ENCODE results near the gene LRRC75A. TPM values are rescaled to one million over a fixed set of nuclear protein-coding genes. Genes with fewer than 3 reads are reported as not detected.
A peak's percentile ranks its signal among the peaks of the same experiment; 100 is the strongest.
"Not testable (repeated sequence)": the region's sequence is repeated elsewhere in the genome, so short reads cannot be mapped to it uniquely, and the experiment has no call there.

LRRC75A gene
- total RNA-seq, 1 experiment from 2014 or later = 0.03 TPM

DNA sequence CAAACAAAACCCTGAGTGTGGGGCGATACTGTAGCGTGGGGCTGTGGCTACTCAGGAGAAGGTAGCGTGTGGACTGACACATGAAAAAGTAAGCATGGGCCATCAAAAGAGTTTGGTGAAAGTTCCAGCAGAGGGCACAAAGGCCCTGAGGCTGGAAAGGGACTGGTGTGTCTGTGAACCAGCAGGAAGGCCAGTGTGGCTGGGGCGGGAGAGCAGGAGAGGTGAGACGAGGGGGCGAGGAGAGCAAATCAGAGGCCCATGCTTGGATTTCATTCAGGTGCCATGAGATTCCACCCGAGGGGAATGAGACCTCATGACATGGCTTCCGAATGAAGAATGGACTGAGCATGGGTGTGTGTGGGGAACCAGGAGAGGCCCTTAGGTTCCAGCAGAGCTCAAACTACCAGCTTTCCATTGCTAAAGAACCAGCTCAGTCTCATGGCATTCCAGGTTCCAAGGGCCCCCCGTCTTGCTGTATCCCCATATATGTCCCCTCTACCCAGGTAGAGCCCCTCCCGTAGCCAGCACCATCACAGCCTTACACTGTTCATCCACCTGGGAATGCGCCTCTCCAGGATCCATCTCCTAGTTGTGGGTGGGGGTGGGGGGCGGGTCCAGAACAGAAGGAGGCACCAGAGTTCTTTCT is 45.5 kb downstream of the LRRC75A start:
- H3K4me3 ChIP-seq = no peak overlapping the region

GRCh38 chr17:16444258-16444886 is 47.6 kb downstream of the LRRC75A start:
- Histone ChIP-seq H3K9me3 (no peaks in the 10 kb centered on the region), H3K4me3 (no peak overlapping the region), H3K36me3 (peaks cover 79% of the 10 kb centered on the region), H3K27me3 (no peaks in the 10 kb centered on the region)
- DNase-seq = peak; percentile 47

More for the DNA sequence above, 45.5 kb downstream of the LRRC75A start:
- no peaks in the 10 kb centered on the region for H3K27me3 ChIP-seq
- peaks cover 63% of the 10 kb centered on the region for H3K36me3 ChIP-seq
- no peak for DNase-seq
- no peaks in the 10 kb centered on the region for H3K9me3 ChIP-seq

DNA sequence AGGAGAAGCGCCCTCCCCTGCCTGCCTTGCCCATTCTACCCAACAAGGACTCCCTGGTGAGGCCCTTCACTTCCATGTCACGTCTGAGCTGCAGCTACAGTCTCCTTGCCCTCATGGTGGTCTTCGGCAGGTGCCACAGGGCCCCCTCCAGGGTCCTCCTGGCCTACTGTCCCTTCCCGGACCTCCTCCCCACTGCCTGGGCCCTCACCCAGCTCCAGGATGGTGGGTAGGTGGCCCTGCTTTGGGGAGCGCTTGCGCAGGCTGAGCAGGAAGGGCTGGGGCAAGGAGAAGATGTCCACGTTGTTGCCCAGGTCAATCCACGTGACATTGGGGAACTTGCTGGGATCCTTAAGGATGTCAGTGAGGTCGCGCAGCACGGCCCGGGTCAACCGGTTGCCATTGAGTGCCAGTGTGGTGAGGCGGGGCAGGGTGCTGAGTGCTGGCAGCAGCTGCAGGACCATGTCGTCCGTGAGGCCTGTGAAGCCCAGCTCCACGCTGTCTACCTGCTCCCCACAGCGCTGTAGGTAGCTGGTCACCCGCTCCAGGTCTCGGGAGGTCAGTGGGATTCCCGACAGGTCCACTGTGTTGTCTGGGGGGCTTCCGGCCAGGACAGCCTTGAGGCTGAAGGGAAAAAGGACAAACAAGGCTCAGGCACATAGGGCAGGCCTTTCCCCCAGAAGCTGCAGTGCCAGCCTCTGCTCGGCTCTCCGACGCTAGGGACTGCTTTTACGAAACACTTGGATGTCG is 48.3 kb downstream of the LRRC75A start:
- Histone ChIP-seq H3K9me3 (no peaks in the 10 kb centered on the region), H3K27me3 (no peaks in the 10 kb centered on the region), H3K36me3 (peaks cover 83% of the 10 kb centered on the region), H3K4me3 (no peak overlapping the region)
- DNase-seq = peak; percentile 35

DNA sequence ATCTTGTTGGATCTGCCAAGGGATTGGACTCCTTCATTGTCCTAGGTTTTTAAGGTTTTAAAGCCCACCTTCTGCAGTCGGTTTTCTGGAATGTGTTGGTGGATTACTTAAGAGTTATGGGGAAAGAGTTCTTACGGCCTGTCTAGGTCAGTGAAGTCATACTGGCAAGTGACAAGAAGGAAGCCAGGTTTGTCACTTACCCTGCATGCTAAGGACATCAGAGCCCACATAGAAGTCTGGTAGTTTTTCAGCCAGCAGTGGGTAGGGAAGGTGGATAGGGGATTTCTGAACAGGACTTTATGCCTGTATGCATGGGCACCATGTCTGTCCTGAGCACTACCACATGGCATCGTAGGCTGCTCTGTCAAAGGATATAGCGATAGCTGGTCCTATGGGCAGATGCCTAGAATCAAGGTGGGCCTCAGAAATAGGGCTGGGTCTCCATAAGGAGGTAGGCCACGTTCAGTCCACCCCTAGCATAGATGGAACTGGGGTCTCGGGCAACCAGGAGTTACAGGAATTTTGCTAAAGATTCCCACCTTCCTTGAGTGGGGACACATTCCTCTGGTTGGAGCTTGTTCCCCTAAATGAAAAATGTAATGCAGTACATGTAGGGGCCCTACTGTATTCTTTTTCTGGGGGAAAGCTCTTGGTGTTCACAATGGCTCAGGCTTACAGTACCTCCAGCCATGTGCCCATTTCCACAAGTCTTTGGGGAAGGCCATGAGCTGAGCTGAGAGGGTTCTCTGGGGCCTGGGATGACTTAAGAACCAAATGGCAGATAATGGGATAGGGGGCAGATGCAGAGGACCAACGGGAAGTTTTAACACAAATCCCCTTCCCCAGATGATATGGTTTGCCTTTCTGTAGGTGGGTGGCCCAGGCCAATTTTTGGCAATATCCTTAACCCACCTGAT is 49.1 kb downstream of the LRRC75A start:
- no peak for DNase-seq

GRCh38 chr17:16442141-16442540 is 49.9 kb downstream of the LRRC75A start:
- peaks cover 72% of the 10 kb centered on the region for H3K36me3 ChIP-seq
- H3K27me3 ChIP-seq = no peaks in the 10 kb centered on the region
- peak overlapping the region; percentile 80 for H3K4me3 ChIP-seq
- no peaks in the 10 kb centered on the region for H3K9me3 ChIP-seq
- DNase-seq = no peak

More for the DNA sequence above, 49.1 kb downstream of the LRRC75A start:
- no peaks in the 10 kb centered on the region for H3K9me3 ChIP-seq
- H3K27me3 ChIP-seq = no peaks in the 10 kb centered on the region
- peak overlapping the region; percentile 80 for H3K4me3 ChIP-seq
- peaks cover 77% of the 10 kb centered on the region for H3K36me3 ChIP-seq

GRCh38 chr17:16440901-16441629 is 50.9 kb downstream of the LRRC75A start:
- Histone ChIP-seq H3K4me3 (peak overlapping the region; percentile 80), H3K9me3 (no peaks in the 10 kb centered on the region), H3K36me3 (peaks cover 63% of the 10 kb centered on the region), H3K27me3 (no peaks in the 10 kb centered on the region)
- DNase-seq = no peak

DNA sequence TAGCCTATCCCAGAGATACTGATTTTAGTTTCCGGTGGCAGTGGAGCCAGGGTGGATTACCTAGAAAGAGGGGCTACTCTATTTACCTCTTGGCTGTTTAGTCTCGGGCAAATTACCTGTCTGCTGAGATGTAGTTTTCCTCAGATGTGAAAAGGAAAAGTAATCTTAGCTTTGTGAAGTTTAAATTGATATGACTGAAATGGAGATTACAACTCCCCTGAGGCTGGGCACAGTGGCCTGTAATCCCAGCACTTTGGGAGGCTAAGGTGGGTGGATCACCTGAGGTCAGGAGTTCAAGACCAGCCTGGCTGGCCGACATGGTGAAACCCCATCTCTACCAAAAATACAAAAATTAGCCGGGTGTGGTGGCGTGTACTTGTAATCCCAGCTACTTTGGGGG is 51.6 kb downstream of the LRRC75A start:
- not testable (repeated sequence) for H3K27me3 ChIP-seq, DNase-seq, H3K9me3 ChIP-seq
- peak overlapping the region; percentile 80 for H3K4me3 ChIP-seq
- peaks cover 56% of the 10 kb centered on the region for H3K36me3 ChIP-seq

DNA sequence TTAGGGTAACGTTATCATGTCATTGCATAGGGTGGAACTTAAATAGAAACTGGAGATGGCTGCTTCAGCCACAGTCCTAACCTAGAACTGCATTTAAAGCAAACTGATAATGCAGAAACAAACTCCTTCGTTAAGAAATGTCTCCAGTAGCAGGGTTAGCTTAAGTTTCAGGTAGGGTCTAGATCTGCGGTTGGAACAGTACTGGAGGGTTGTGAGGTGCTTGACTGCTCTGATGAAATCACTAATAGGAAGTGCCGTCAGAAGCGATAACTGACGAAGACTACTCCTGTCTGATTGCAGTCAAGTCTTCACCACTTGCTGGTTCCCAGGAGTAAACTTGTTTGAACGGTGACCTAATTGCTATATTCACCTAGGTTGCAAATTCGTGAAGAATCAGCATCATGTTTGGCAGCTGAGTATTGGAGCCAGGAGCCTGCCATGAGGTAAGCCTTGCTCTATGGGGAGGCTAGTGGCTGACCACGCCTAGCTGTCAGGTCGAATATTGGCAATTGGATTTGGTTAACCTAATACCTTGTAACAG is 52.1 kb downstream of the LRRC75A start:
- Histone ChIP-seq H3K27me3 (no peaks in the 10 kb centered on the region), H3K9me3 (no peaks in the 10 kb centered on the region), H3K36me3 (peaks cover 53% of the 10 kb centered on the region), H3K4me3 (peak overlapping the region; percentile 80)
- no peak for DNase-seq

- no peak for DNase-seq
- H3K9me3 ChIP-seq = no peaks in the 10 kb centered on the region
- peak overlapping the region; percentile 80 for H3K4me3 ChIP-seq
- H3K36me3 ChIP-seq = peaks cover 53% of the 10 kb centered on the region
- H3K27me3 ChIP-seq = no peaks in the 10 kb centered on the region
These were observed 52.6 kb downstream of the LRRC75A start for GRCh38 chr17:16439303-16439791.

- peak; percentile 95 for DNase-seq
- Histone ChIP-seq H3K36me3 (peaks cover 49% of the 10 kb centered on the region), H3K4me3 (peak overlapping the region; percentile 80), H3K9me3 (no peaks in the 10 kb centered on the region), H3K27me3 (no peaks in the 10 kb centered on the region)
These were observed 53.3 kb downstream of the LRRC75A start for GRCh38 chr17:16438557-16439302.

DNA sequence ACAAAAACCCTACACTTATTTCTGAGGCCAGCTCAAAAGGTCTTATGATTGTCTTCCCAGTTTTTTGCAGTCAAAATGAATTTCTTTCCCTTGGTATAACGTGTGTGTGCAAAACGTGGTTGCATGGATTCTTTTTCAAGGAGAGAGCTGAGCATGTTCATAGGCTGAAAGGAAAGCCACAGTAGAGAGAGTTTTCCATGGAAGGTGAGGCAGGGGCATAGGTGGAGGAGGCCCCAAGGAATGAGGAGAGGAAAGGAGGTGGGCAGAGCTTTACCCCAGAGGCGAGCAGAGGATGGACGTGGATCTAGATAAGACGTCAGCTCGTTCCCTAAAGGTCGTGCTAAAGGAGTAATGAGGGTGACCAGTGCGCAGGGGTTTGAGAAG is 53.8 kb downstream of the LRRC75A start:
- DNase-seq = no peak
- Histone ChIP-seq H3K9me3 (no peaks in the 10 kb centered on the region), H3K4me3 (peak overlapping the region; percentile 40), H3K36me3 (peaks cover 43% of the 10 kb centered on the region), H3K27me3 (no peaks in the 10 kb centered on the region)

DNA sequence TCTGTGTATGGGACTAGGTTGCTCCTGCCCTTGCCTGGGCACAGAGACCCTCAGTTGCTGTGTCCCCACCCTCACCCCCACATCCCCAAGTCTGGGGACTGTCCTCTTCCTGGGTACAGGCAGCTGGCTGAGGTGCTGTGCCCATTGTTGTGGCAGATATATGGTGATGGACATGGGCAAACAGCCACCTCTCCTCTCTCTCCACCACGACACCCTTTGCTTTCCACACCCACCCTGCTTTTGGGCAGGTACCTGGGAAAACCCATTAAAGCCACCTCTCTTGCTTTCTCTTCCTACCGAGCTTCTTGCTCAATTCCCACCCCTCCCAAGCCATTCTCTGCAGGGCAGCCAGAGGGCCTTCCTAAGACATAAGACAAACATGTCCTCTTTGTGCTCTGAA is 54.9 kb downstream of the LRRC75A start:
- Histone ChIP-seq H3K36me3 (peaks cover 32% of the 10 kb centered on the region), H3K9me3 (no peaks in the 10 kb centered on the region), H3K4me3 (no peak overlapping the region), H3K27me3 (no peaks in the 10 kb centered on the region)
- no peak for DNase-seq

GRCh38 chr17:16435925-16436886 is 55.8 kb downstream of the LRRC75A start:
- no peak for DNase-seq
- H3K36me3 ChIP-seq = peaks cover 23% of the 10 kb centered on the region
- H3K4me3 ChIP-seq = no peak overlapping the region
- no peaks in the 10 kb centered on the region for H3K9me3 ChIP-seq
- no peaks in the 10 kb centered on the region for H3K27me3 ChIP-seq

GRCh38 chr17:16434662-16435061 is 57.3 kb downstream of the LRRC75A start:
- Histone ChIP-seq H3K9me3 (no peaks in the 10 kb centered on the region), H3K27me3 (no peaks in the 10 kb centered on the region), H3K4me3 (no peak overlapping the region), H3K36me3 (peaks cover 8% of the 10 kb centered on the region)
- DNase-seq = no peak
